HG02571 (cell line): ENCODE data around the gene PTBP1.
"Not testable (repeated sequence)": the region's sequence is repeated elsewhere in the genome, so short reads cannot be mapped to it uniquely, and the experiment has no call there.

ENCODE experiments used
- ATAC-seq: cut with Tn5 transposase; IDR thresholded peaks from one replicate; pipeline ENCODE4 v1.9.1; 2021; ENCODE audit warnings: mild to moderate bottlenecking, moderate library complexity; ENCODE audit not compliant: unreplicated experiment

Gene PTBP1

DNA sequence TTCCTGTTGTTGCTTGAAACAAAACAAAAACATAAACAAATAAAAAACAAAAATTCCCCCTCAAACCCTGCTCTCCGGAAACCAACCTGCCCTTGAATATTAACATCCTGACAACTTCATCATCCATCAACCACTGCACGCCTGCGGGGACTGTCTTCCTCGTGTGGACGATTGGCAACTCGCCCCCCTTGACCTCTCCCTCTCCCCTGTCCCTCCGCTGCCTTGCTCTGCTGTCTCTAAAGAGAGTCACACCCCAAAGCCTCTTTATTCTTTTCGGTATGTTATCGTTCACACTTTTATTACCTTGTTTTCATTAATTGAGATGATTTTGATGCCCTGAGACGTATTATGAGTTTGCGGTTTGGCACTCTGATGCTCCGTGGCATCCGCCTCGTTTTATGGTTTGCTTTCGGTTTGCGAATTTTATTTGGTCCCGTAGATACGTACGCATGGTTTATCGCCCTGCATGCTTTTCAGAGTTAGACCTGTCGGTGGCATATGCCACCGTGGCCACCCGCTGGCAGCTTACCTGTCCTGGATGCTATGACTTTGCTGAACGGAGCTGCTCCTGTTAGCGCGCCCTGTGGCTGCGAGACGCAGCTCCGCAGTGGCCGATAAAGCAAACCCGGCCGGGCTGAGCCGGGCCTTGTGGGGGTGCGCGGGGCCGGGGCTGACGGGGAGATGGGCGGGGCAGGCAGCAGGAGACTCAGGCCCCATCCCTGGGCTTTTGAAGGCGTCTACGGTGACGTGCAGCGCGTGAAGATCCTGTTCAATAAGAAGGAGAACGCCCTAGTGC is 10.6 kb downstream of the PTBP1 start:
- ATAC-seq = no peak

DNA sequence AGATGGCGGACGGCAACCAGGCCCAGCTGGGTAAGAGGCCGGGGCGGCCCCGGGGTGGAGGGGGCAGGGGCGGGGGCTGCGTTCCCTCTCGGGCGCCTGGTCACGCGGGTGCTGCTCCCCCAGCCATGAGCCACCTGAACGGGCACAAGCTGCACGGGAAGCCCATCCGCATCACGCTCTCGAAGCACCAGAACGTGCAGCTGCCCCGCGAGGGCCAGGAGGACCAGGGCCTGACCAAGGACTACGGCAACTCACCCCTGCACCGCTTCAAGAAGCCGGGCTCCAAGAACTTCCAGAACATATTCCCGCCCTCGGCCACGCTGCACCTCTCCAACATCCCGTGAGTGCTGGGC is 11.1 kb downstream of the PTBP1 start:
- ATAC-seq = no peak

DNA sequence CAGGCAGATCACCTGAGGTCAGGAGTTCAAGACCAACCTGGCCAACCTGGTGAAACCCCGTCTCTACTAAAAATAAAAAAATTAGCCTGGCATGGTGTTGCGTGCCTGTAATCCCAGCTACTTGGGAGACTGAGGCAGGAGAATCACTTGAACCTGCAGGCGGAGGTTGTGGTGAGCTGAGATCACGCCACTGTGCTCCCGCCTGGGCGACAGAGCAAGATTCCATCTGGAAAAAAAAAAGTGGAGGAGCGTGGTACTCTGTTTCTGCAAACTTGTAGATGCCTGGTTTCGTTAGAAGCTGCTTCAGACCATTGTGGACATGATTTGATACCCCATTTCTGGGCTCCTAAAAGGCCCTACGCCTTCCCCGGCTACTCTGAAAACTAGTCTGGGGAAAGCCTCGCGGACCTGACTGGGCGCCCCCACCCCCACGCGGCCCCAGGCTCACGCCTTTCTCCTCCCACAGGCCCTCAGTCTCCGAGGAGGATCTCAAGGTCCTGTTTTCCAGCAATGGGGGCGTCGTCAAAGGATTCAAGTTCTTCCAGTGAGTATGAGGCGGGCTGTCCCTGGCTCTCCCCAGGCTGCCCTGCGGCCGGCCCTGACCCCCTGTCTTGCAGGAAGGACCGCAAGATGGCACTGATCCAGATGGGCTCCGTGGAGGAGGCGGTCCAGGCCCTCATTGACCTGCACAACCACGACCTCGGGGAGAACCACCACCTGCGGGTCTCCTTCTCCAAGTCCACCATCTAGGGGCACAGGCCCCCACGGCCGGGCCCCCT is 13.0 kb downstream of the PTBP1 start:
- no peak for ATAC-seq

DNA sequence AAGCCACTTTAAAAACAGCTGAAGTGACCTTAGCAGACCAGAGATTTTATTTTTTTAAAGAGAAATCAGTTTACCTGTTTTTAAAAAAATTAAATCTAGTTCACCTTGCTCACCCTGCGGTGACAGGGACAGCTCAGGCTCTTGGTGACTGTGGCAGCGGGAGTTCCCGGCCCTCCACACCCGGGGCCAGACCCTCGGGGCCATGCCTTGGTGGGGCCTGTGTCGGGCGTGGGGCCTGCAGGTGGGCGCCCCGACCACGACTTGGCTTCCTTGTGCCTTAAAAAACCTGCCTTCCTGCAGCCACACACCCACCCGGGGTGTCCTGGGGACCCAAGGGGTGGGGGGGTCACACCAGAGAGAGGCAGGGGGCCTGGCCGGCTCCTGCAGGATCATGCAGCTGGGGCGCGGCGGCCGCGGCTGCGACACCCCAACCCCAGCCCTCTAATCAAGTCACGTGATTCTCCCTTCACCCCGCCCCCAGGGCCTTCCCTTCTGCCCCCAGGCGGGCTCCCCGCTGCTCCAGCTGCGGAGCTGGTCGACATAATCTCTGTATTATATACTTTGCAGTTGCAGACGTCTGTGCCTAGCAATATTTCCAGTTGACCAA is 13.7 kb downstream of the PTBP1 start:
- no peak for ATAC-seq

DNA sequence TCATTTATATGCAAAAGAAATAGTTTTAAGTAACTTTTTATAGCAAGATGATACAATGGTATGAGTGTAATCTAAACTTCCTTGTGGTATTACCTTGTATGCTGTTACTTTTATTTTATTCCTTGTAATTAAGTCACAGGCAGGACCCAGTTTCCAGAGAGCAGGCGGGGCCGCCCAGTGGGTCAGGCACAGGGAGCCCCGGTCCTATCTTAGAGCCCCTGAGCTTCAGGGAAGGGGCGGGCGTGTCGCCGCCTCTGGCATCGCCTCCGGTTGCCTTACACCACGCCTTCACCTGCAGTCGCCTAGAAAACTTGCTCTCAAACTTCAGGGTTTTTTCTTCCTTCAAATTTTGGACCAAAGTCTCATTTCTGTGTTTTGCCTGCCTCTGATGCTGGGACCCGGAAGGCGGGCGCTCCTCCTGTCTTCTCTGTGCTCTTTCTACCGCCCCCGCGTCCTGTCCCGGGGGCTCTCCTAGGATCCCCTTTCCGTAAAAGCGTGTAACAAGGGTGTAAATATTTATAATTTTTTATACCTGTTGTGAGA is 14.3 kb downstream of the PTBP1 start:
- ATAC-seq = no peak

DNA sequence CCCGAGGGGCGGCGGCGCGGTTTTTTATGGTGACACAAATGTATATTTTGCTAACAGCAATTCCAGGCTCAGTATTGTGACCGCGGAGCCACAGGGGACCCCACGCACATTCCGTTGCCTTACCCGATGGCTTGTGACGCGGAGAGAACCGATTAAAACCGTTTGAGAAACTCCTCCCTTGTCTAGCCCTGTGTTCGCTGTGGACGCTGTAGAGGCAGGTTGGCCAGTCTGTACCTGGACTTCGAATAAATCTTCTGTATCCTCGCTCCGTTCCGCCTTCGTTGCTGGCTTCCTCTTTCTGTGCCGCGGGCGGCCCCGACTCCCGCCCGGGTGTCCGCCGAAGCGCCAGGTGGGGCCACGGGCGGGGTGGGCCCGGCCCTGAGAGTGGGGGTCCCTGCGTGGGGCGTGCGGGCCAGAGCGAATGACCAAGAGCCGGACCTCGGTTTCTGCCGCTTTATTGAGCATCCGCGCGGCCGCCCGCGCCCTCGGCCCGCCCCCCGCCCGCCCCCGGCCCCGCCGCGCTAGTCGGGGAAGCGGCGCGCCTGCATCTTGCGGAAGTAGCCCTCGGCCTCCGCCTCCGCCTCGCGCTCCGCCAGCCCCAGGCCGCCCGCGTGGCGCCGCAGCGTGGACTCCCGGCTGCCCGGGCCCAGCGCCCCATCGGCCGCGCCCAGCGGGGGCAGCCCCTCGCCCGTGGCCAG is 14.9 kb downstream of the PTBP1 start:
- ATAC-seq = no peak

DNA sequence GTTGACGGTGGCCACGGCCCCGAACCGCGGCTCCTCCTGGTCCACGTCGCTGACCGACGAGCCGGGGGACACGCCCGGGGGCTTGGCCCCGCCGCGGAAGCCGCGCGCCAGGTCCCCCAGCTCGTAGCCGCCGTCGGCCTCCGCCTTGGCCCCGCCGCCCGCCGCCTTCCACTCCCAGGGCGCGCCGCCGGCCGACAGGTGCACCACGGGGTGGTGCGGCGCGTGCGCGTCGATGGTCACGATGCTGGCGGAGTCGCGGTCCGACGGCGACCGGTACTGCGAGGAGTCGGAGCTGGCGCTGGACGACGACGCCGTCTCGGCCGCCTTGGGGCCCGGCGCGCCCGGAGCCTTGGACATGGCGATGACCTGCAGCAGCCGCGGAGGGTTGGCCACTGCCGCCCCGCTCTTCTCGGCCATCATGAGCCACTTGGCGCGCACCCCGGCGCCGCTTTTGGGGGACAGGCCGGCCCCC is 15.5 kb downstream of the PTBP1 start:
- ATAC-seq = no peak

DNA sequence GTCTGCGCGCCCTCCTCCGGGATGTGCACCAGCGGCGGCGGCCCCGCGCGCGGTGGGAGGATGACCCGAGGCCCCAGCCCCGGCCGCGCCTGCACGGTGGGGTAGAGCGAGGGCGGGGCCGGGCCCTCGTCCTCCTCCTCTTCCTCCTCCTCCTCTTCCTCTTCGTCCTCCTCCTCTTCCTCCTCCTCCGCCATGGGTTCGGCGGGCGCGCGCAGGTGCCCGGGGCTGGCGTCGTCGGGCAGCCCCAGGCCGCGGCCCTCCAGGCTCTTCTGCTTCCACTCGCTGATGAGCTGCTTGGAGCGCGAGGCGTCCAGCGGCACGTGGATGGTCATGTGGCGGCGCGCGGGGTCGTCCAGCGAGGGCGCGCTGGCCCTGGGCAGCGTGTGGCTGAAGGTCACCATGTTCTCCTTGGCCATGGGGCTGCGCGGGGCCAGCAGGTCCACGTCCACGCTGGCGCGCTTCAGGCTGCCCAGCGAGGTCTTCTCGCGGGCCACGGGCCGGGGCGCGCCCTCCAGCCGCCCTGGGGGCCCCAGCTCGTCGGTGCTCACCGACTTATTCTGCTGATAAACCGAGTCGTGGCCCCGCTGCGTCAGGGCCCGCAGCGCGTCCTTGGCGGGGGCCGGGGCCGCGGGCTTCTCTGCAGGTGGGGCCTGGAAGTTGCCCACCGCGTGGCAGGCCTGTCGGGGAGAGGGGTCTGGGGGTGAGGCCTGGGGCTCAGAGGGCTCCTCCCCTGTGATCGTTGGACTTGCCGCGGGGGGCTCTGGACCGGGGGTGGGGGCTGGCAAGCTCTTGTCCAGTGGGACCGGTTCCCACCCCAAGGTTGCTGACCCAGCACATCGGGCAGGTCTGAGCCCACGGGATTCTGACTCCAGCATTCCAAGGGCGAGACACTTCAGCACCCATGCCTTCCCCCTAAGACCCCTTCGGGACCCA is 16.2 kb downstream of the PTBP1 start:
- ATAC-seq = no peak

DNA sequence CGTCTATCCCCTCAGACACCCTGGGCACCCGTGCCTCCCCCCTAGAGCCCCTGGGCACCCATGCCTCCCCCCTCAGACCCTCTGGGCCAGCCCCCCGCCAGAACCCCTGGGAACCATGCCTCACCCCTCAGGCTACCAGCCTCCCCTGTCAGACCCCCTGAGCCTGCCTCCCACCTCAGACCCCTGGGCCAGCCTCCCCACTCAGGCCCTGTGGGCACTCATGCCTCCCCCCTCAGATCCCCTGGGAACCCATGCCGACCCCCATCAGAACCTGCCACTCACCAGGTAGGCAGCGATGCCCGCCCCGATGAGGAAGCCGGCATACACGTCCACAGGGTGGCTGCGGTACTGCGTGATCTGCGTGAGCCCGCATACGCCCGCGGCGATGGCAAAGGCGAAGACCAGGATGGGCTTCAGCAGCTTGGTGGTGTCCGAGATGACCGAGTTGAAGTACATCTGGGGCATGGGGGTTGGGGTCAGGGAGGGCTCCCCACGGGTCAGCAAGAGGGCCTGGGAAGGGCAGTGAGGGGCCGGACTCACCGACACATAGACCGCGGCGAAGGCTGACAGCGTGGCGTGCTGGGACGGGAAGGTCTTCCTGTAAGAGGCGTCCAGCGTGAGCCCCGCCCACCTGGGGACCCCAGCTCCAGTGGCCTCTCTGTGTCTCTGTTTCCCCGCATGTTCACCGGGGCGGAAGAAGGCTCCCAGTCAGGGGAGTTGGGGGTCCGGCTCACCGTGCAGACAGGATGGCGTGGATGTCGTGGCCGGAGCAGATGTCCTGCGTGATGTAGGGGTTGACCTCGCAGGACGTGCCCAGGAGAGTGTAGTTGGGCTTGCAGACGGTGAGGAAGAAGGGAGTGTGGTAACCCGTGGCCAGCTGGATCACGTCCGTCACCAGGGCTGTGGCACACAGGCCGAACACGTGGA is 17.2 kb downstream of the PTBP1 start:
- no peak for ATAC-seq

DNA sequence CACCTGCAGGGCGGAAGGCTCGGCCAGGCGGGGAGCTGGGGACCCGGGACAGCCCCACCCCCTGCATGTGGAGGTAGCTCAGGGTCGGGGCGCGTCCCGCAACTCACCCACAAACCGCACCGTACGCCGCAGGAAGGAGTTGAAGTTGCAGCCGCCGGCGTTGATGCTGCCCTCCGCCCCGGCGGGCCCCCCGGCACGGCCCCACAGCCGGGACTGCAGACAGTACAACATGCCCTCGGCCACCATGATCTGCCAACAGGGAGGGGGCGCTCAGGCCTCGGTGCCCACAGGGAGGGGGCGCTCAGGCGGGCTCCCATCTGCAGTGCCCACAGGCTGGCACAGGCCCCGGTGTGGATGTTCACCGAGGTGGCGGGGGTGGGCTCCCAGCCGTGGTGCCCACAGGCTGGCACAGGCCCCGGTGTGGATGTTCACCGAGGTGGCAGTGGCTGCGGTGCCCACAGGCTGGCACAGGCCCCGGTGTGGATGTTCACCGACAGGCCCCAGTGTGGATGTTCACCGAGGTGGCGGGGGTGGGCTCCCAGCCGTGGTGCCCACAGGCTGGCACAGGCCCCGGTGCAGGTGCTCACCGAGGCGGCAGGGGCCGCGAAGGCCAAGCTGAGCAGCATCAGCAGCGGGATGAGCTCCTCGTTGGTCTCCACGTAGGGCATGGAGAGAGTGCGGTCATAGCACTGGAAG is 18.0 kb downstream of the PTBP1 start:
- ATAC-seq = no peak

DNA sequence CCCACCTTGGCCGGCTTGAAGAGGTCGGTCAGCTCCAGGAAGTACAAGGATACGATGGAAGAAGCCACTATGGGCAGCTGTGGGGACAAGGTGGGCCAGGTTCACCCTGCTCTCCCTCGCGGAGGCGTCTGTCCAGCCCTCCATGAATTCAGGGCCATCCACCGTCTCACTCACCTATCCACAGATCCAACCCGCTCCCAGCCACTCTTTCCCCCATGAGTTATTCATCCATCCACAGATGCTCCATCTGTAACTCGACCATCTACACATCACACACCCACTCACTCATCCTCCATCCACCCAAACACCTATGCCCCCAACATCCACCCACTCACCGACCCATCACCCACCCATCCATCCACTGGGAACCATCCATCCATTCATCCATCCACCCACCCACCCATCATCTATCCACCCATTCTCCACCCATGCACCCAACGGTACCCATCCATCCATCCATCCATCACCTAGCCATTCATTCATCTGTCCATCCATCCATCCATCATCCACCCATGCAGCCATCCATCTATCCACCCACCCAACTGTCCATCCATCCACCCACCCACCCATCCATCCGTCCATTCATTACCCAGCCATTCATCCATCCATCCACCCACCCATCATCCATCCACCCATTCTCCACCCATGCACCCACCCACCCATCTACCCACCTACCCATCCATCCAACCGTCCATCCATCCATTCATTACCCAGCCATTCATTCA is 18.7 kb downstream of the PTBP1 start:
- ATAC-seq = no peak

DNA sequence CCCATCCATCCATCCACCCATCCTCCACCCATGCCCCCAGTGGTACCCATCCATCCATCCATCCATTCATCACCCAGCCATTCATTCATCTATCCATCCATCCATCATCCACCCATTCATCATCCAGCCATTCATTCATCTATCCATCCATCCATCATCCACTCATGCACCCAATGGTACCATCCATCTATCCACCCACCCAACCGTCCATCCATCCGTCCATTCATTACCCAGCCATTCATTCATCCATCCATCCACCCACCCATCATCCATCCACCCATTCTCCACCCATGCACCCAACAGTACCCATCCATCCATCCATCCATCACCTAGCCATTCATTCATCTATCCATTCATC is 19.2 kb downstream of the PTBP1 start:
- no peak for ATAC-seq

DNA sequence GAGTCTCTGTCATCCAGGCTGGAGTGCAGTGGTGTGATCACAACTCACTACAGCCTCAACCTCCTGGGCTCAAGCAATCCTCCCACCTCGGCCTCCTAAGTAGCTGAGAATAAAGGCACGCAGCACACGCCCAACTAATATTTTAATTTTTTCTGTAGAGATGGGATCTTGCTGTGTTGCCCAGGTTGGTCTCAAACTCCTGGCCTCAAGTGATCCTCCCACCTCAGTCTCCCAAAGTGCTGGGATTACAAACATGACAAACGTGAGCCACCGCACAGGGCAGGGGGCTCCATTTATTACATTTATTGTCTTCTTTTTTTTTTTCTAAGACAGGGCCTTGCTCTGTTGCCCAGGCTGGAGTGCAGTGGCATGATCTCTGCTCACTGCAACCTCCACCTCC is 23.0 kb downstream of the PTBP1 start:
- ATAC-seq = not testable (repeated sequence)

DNA sequence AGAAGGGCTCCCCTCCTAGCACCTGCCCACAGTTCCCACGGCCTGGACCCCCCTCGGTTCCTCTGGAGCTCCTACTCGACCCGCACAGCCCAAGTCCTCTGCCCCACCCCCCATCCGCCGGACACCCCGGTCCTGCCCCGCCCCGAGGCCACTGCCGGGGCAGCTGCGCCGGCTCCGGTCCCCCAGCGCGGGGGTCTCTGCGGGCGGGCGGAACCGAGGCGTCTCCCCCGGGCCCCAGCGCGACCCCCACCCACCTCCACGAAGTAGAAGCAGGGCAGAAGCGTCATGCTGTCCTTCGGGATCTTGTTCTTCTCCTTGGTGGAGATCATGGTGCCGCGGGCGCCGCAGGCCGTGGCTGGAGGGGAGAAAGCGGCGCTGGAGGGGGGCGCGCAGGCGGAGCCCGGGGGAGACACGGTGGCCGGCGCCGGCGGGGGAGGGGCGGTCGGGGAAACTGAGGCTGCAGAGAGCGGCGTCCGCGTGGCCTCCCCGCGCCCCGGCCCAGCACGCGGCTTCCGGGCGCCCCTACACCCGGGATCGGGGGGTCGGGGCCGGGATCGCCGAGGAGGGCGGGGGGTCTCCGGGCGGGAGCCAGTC is 24.1 kb downstream of the PTBP1 start:
- ATAC-seq = no peak

DNA sequence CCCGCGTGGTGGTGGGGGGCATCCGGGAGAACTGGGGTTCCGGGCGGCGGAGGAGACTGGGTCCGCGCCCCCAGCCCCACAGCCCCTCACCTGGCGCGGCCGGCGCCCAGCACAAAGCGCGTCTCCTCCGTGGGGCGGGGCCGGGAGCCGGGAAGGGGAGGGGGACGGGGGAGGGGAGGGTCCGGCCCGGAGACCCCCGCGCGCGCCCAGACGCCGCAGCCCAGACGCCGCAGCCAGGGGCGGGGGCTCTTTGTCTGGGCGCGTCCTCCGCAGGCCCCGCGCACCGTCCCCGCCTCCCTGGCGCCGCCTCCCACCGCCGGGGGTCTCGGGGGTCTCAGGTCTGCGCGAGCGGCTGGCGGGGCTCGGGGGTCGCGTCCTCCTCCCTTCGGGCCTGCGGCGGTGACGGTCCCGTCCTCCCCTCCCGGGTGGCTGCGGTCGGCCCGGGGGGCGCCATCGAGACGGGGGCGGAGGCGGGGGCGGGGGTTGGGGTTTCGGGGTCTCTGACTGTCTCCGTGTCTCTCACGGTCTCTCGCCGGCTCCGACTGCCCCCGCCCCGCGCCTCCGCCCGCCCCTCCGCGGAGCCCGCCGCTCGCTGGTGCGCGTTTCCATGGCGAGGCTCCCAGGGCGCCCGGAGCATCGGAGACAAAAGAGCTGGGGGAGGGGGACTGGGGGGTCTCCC is 24.7 kb downstream of the PTBP1 start, which contains the start of gene PLPPR3:
Gene PLPPR3, minus strand, starts transcription at position 131 of the 679 bp plus-strand sequence. CDS start 396 bp downstream, outside the sequence.
- ATAC-seq = no peak

DNA sequence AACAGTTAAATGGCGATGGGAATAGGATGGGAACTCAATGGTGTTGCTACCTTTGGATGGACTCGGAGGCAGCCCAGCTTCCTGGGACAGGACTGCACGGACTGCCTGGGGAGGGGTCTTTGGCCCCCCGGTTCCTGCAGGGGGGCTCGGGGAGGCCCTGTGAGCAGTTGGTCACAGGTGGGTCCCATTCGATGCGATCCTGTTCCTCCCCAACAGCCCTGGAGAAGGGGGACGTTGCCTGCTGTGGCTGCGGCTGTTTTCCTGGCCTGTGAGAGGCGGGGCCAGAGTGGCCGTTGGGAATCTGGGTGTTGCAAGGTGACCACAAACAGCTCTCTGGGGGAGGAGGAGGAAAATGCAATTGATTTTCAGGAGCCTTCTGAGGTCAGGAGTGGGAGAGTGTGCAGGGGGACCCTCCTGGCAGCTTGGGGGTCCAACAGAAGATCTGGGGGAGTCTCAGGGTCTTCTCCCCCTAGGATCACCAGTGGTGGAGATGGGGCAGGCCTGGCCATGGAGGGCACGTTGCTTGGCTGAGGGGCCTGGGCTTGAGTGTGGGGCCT is 26.4 kb downstream of the PTBP1 start:
- no peak for ATAC-seq
